ENCODE data around the gene SLC35E4.

GRCh38 chr22:30664798-30665197 lies 29.2 kb downstream of the SLC35E4 start:
- TF ChIP-seq CTCF (IDR thresholded peaks at IDR 0.05; ENCODE audit: poor library complexity) (no peak), EZH2phosphoT487 (IDR thresholded peaks at IDR 0.05; ENCODE audit: low read depth, severe bottlenecking, unreplicated experiment) (no peak), EZH2 (IDR thresholded peaks at IDR 0.05; ENCODE audit: borderline replicate concordance) (no peak)

Data from hepatocyte (in vitro differentiated cells).